Caco-2 (cell line): ENCODE results near the gene GID4. TPM values are rescaled to one million over a fixed set of nuclear protein-coding genes. Genes with fewer than 3 reads are reported as not detected.

Source experiments
- BruUV-seq: library from RNA; stranded (reverse); fragments of 400-500 nt; replicated peaks from 2 replicates; lab custom pipeline; 2021; lab: Mats Ljungman, UMichigan
- CTCF ChIA-PET: fragments of 300-600 bp; sonication (Branson Sonifier 250); formaldehyde crosslinking; loops from one replicate; lab custom pipeline; 2022; ENCODE audit warnings: antibody characterized with exemption; lab: Charles Lee
- POLR2A ChIA-PET: fragments of 300-600 bp; sonication (Branson Sonifier 250); formaldehyde crosslinking; loops from one replicate; lab custom pipeline; 2022; ENCODE audit warnings: antibody characterized with exemption; lab: Charles Lee
- DNase-seq, 2 experiments: peaks; one replicate each; pipeline versions ENCODE4 v3.0.0 to v3.0.0-alpha.2; 2020 to 2022
- H3K27me3 ChIP-seq: replicated peaks from 2 replicates; pipeline ENCODE4 v1.6.0; 2011; ENCODE audit warnings: low read length; ENCODE audit not compliant: control insufficient read depth, insufficient read depth
- H3K36me3 ChIP-seq: 2 replicates; pipeline ENCODE4 v1.5.1; 2011; ENCODE audit warnings: low read length; ENCODE audit not compliant: control insufficient read depth, insufficient read depth
- H3K4me1 ChIP-seq: fragments of 250-450 bp; sonication (Bioruptor Pico); 2 replicates; pipeline ENCODE4 v1.5.1; 2020; ENCODE audit warnings: mild to moderate bottlenecking
- H3K4me3 ChIP-seq: 2 replicates; pipeline ENCODE4 v1.5.1; 2011; ENCODE audit warnings: low read depth, mild to moderate bottlenecking, control low read depth, low read length
- H3K9me3 ChIP-seq: fragments of 250-450 bp; sonication (Bioruptor Pico); 2 replicates; pipeline ENCODE4 v1.5.1; 2020; ENCODE audit warnings: mild to moderate bottlenecking, moderate library complexity
- H3K27ac Mint-ChIP-seq: one replicate; pipeline ENCODE4 v1.8.0; 2022; ENCODE audit warnings: mixed read lengths; ENCODE audit not compliant: unreplicated experiment
- H3K27me3 Mint-ChIP-seq: one replicate; pipeline ENCODE4 v1.8.0; 2022; ENCODE audit warnings: mixed read lengths; ENCODE audit not compliant: insufficient read depth, unreplicated experiment
- H3K36me3 Mint-ChIP-seq: one replicate; pipeline ENCODE4 v1.8.0; 2022; ENCODE audit warnings: mild to moderate bottlenecking, mixed read lengths; ENCODE audit not compliant: insufficient read depth, unreplicated experiment
- H3K4me1 Mint-ChIP-seq: one replicate; pipeline ENCODE4 v1.8.0; 2022; ENCODE audit warnings: low read depth, mixed read lengths; ENCODE audit not compliant: unreplicated experiment
- H3K4me3 Mint-ChIP-seq: one replicate; pipeline ENCODE4 v1.8.0; 2022; ENCODE audit warnings: mild to moderate bottlenecking, moderate library complexity, mixed read lengths; ENCODE audit not compliant: unreplicated experiment
- H3K9me3 Mint-ChIP-seq: one replicate; pipeline ENCODE4 v1.8.0; 2022; ENCODE audit warnings: mixed read lengths; ENCODE audit not compliant: unreplicated experiment
- CTCF ChIP-seq, 2 experiments: fragments of 200-600 bp in 1 of 2; IDR thresholded peaks; 1 replicate in 1 of 2; 2 replicates in 1 of 2; pipeline versions ENCODE4 v1.5.1 to v1.8.0; 2011 to 2022; ENCODE audit warnings: antibody characterized with exemption in 1 of 2, control low read depth in 1 of 2, inconsistent platforms in 1 of 2, low read depth in 1 of 2, low read length in 1 of 2, mild to moderate bottlenecking in 1 of 2, moderate library complexity in 1 of 2; ENCODE audit not compliant: insufficient read depth in 1 of 2, severe bottlenecking in 1 of 2, unreplicated experiment in 1 of 2
- intact Hi-C: fragments of 100-400 bp; cut with micrococcal nuclease; formaldehyde crosslinking; loops from one replicate; pipeline ENCODE4 v1.10.0; 2022; ENCODE audit not compliant: unreplicated experiment
- total RNA-seq: library from RNA; stranded (reverse); gene quantifications from 2 replicates; pipeline ENCODE4 v1.2.3, GENCODE V29; 2022

GID4 gene
- total RNA-seq, 1 experiment from 2014 or later: 14.0 TPM

GRCh38 chr17:18037486-18037885 is 1.7 kb upstream of the GID4 start:
- Histone ChIP-seq H3K36me3 (no peaks in the 10 kb centered on the region), H3K9me3 (no peaks in the 10 kb centered on the region), H3K4me1 (peaks cover 19% of the 10 kb centered on the region), H3K4me3 (no peak overlapping the region), H3K27me3 (no peaks in the 10 kb centered on the region)
- no peak for TF ChIP-seq CTCF (IDR thresholded peaks at IDR 0.05; ENCODE audit: insufficient read depth in 1 of 2, low read depth in 1 of 2, low read length in 1 of 2, severe bottlenecking in 1 of 2, unreplicated experiment in 1 of 2)
- DNase-seq: no peak
- CTCF ChIA-PET: no interaction called here
- POLR2A ChIA-PET: no interaction called here
- H3K4me1 Mint-ChIP-seq: peaks cover 26% of the 10 kb centered on the region
- H3K9me3 Mint-ChIP-seq: no peaks in the 10 kb centered on the region
- peaks cover 9% of the 10 kb centered on the region for H3K36me3 Mint-ChIP-seq
- intact Hi-C loops: loop anchor here (5.0 to 10.0 kb wide), 2 partner anchors 65 to 223 kb away; partner anchors contain the start of genes DRC3 and TOM1L2
- no TSS peak for BruUV-seq
- H3K27me3 Mint-ChIP-seq: no peaks in the 10 kb centered on the region
- H3K27ac Mint-ChIP-seq: no peak overlapping the region
- peak overlapping the region; percentile 83 for H3K4me3 Mint-ChIP-seq

DNA sequence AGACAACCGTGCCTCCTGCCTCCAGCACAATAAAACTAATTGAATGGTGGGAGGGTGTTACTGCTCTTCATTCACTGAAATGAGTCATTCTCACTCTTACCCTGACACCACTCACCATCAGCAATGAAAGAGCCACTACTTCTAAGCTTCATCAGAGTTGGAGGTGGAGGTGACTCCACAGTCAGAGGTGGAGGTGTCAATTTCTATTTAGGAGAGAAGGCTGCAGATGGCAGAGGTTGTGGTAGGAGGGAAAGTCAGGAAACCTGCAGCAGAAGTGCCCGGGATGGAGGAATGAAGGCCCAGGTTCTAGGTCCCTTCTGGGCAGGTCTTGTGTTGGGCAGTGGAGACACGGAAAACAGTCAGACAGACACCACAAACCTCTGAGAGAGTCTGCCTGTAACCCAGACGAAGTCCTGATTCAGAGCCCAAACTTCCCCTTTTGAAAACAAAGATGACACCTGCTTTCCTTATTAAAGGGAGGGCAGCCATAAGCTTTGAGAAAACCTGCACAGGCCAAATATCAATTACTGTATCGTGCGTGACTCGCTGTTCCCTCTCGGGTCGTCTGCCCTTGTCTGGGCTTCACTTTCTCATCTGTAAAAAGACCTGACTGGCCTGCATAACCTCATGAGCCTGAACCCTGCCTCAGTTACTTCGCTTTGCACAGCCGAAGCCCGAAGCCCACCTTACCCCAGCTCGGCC is 908 bp upstream of the GID4 start:
- no peaks in the 10 kb centered on the region for H3K9me3 Mint-ChIP-seq
- peaks cover 19% of the 10 kb centered on the region for H3K4me1 ChIP-seq
- POLR2A ChIA-PET: no interaction called here
- peaks cover 6% of the 10 kb centered on the region for H3K36me3 Mint-ChIP-seq
- TSS peak; percentile 53 for BruUV-seq
- H3K9me3 ChIP-seq: no peaks in the 10 kb centered on the region
- DNase-seq: no peak
- H3K4me3 Mint-ChIP-seq: peak overlapping the region; percentile 83
- H3K27me3 Mint-ChIP-seq: no peaks in the 10 kb centered on the region
- CTCF ChIA-PET: no interaction called here
- no peaks in the 10 kb centered on the region for H3K27me3 ChIP-seq
- H3K4me3 ChIP-seq: peak overlapping the region; percentile 85
- TF ChIP-seq CTCF (IDR thresholded peaks at IDR 0.05; ENCODE audit: insufficient read depth in 1 of 2, low read depth in 1 of 2, low read length in 1 of 2, severe bottlenecking in 1 of 2, unreplicated experiment in 1 of 2): no peak
- H3K36me3 ChIP-seq: no peaks in the 10 kb centered on the region
- peaks cover 26% of the 10 kb centered on the region for H3K4me1 Mint-ChIP-seq
- peak overlapping the region; percentile 82 for H3K27ac Mint-ChIP-seq
- intact Hi-C loops: loop anchor here (5.0 to 10.0 kb wide), 2 partner anchors 66 to 223 kb away; partner anchors contain the start of genes DRC3 and TOM1L2

DNA sequence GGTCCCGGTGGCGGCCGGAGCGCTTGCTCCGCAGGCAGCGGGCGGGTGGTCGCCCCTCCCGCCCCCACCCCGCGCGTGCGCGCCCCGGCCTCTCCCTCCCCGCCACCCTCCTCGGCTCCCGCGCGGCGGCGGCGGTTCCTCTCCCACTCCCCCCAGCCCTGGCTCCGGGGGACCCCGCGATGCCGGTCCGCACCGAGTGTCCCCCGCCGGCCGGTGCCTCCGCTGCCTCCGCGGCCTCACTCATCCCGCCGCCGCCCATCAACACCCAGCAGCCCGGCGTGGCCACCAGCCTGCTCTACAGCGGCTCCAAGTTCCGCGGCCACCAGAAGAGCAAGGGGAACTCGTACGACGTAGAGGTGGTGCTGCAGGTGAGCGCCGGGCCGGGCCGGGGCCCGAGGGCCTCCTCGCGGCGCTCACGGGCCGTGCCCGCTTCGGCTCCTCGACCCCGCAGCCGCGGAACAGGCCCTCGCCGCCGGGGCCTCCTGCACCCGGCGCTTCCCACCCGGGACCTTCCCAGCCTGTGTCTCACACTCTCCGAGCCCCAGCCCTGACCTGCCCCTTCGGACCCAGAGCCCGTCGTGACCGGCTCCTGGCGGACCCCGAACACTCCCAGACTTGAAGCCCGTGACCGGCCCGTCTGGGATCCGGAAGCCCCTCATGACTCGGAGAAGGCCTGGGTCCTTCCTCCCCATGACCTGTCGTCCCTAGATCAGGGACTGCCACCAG is 490 bp downstream of the GID4 start:
- Histone ChIP-seq H3K4me3 (peak overlapping the region; percentile 85), H3K9me3 (no peaks in the 10 kb centered on the region), H3K4me1 (peaks cover 19% of the 10 kb centered on the region), H3K36me3 (no peaks in the 10 kb centered on the region), H3K27me3 (no peaks in the 10 kb centered on the region)
- POLR2A ChIA-PET: no interaction called here
- peak overlapping the region; percentile 82 for H3K27ac Mint-ChIP-seq
- H3K27me3 Mint-ChIP-seq: no peaks in the 10 kb centered on the region
- TF ChIP-seq CTCF (IDR thresholded peaks at IDR 0.05; ENCODE audit: insufficient read depth in 1 of 2, low read depth in 1 of 2, low read length in 1 of 2, severe bottlenecking in 1 of 2, unreplicated experiment in 1 of 2): no peak
- intact Hi-C loops: loop anchor here (5.0 to 10.0 kb wide), 2 partner anchors 67 to 225 kb away; partner anchors contain the start of genes DRC3 and TOM1L2
- peaks cover 6% of the 10 kb centered on the region for H3K36me3 Mint-ChIP-seq
- CTCF ChIA-PET: no interaction called here
- peak; percentile 59 to 65 for DNase-seq
- no peaks in the 10 kb centered on the region for H3K9me3 Mint-ChIP-seq
- peaks cover 26% of the 10 kb centered on the region for H3K4me1 Mint-ChIP-seq
- H3K4me3 Mint-ChIP-seq: peak overlapping the region; percentile 83
- no TSS peak for BruUV-seq
